ENCODE results near the gene CCDC142.

CCDC142 gene

DNA sequence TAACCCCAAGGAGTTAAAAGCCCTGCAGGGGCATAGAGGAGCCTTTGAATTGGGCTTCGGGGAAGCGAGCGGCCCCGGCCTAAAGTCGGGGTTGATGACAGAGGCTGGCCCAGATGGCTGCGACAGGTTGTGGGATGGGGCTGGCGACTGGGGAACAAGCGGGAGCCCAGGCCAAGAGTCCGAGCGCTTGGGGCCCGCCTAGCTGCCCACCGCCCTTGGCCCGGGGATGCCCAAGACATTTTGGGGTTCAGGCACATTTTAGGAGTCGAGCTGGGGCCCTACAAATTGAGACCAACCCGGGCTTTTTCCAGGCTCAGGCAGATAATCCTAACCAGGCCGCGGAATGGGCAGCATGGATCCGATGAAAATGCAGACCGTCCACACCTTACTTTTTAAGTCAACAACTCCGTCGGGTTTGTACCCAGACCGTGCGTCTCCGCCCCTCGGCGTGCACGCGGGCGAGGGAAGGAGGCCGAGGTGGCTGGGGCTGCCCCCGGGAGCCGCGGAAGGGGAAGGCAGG is 41.6 kb downstream of the CCDC142 start:
- Histone ChIP-seq H3K36me3 (no peaks in the 10 kb centered on the region), H3K9me3 (no peaks in the 10 kb centered on the region), H3K4me3 (ENCODE audit: low read depth, low read length) (no peak overlapping the region), H3K4me1 (peaks cover 3% of the 10 kb centered on the region; the same call in 1 of the 2 replicates), H3K27me3 (no peaks in the 10 kb centered on the region)
- TF ChIP-seq, protein P1, sequence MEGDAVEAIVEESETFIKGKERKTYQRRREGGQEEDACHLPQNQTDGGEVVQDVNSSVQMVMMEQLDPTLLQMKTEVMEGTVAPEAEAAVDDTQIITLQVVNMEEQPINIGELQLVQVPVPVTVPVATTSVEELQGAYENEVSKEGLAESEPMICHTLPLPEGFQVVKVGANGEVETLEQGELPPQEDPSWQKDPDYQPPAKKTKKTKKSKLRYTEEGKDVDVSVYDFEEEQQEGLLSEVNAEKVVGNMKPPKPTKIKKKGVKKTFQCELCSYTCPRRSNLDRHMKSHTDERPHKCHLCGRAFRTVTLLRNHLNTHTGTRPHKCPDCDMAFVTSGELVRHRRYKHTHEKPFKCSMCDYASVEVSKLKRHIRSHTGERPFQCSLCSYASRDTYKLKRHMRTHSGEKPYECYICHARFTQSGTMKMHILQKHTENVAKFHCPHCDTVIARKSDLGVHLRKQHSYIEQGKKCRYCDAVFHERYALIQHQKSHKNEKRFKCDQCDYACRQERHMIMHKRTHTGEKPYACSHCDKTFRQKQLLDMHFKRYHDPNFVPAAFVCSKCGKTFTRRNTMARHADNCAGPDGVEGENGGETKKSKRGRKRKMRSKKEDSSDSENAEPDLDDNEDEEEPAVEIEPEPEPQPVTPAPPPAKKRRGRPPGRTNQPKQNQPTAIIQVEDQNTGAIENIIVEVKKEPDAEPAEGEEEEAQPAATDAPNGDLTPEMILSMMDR (IDR thresholded peaks at IDR 0.05; ENCODE audit: low read depth, low read length), result no peak
- DNase-seq, result no peak

DNA sequence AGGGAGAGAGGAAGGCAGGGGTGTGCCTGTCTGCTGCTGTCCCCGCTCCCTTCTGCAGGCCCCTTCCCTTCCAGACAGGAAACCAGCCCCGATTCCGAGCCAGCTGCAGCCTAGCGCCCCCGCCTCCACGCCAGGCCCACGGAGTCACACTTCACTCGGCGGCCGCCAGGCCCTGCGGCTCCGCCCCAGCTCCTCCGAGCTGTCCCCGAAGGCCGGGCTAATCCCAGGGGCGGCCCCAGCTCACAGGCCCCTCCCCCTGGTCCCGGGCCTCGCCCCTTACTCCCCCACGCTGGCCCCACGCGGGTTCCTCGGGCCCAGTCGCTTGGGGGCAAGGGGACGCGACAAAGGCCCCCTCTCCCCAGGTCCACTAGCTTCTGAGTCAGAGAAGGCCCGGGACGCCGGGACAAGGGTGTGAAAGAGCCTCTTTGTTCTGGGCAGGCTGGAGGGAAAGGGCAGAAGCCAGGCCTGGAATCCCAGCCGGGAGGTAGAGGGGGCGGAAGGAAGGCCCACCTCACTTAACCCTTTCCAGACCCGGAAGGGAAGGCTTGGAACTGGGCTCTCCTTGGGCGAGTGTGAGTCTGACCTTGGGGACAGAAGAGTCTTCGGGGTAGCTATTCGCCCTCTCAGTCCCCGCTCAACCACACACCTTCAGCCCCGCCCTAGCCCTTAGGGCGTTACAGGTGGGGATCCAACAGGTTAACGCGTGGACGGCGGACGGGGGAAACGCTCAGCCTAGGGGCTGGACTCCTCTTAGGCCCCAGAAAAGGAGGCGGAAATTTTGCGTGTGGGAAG is 42.2 kb downstream of the CCDC142 start:
- H3K4me1 ChIP-seq, result peaks cover 3% of the 10 kb centered on the region; the same call in 1 of the 2 replicates
- no peaks in the 10 kb centered on the region for H3K36me3 ChIP-seq
- no peaks in the 10 kb centered on the region for H3K27me3 ChIP-seq
- peak overlapping the region; percentile 69 for H3K4me3 ChIP-seq (ENCODE audit: low read depth, low read length)
- DNase-seq, result peak; percentile 89
- no peaks in the 10 kb centered on the region for H3K9me3 ChIP-seq
- TF ChIP-seq, protein P1 (IDR thresholded peaks at IDR 0.05; ENCODE audit: low read depth, low read length), result no peak

DNA sequence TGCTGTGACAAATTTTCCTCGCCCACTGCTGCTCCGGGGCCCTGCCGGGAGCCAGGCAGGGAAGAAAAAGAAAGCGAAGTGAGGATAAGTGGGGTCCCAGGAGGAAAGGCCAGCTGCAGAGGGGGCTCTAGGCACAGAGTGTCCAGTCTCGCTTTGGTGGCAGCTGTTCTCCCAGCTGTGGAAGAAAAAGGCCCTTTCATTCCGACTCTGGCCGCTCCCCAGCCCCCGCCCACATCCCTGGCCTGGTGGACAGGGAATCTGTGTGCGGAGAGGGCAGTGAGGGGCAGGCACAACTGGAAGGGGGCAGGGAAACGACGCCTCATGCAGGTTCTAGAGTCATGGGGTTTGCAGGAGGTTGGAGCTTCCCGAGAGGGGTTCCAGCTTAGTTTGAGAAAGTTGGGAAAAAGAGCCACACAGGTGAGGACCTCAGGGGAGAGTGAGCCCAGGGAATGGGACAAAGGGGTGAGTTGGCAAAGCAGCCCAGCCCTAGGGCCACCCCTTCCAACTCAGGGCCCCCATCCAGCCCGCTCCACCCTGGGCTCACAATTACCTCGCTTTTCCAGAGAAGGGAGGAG is 42.9 kb downstream of the CCDC142 start:
- Histone ChIP-seq H3K4me3 (ENCODE audit: low read depth, low read length) (peak overlapping the region; percentile 69), H3K9me3 (no peaks in the 10 kb centered on the region), H3K27me3 (no peaks in the 10 kb centered on the region), H3K4me1 (peaks cover 3% of the 10 kb centered on the region; the same call in 1 of the 2 replicates), H3K36me3 (no peaks in the 10 kb centered on the region)
- DNase-seq, result peak; percentile 30
- TF ChIP-seq, protein P1 (IDR thresholded peaks at IDR 0.05; ENCODE audit: low read depth, low read length), result no peak

DNA sequence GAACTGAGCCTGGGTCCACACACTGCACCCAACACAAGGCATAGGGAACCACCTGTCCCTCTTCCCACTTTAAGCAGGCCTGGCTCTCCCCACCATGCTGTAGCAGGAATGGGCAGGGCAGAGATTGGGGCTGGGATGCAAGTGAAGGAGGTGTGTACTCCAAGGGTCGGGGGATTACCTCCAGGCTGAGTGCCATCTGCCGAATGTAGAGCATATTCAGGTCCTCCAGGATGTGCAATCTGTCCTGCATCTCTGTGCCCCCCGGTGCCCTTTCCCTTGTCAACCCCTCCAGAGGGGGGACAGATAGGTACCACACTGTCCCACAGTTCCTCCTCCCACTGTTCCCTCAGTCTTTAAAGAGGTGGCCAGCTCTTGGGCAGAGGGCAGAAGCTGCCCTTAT is 43.4 kb downstream of the CCDC142 start:
- H3K36me3 ChIP-seq, result no peaks in the 10 kb centered on the region
- no peaks in the 10 kb centered on the region for H3K9me3 ChIP-seq
- H3K27me3 ChIP-seq, result no peaks in the 10 kb centered on the region
- no peak for DNase-seq
- H3K4me3 ChIP-seq (ENCODE audit: low read depth, low read length), result peak overlapping the region; percentile 69
- TF ChIP-seq, protein P1 (IDR thresholded peaks at IDR 0.05; ENCODE audit: low read depth, low read length), result no peak
- H3K4me1 ChIP-seq, result peaks cover 3% of the 10 kb centered on the region; the same call in 1 of the 2 replicates

DNA sequence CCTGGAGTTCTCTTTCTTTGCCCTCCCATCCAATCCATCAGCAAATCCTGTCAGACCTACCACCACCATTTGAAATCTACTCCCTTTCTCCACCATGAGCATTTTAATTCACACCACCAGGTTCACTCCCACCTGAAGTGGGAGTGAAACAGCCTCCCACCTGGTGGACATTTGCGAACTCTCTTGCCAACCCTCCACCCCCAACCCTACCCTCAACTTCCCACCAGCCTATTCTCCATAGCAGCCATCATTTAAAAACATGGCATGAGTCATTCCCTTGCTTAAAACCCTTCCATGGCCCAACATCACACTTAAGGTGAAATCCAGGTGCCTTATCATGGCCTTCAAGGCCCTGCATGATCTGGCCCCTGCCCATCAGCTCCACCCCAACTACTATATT is 44.5 kb downstream of the CCDC142 start:
- Histone ChIP-seq H3K9me3 (no peaks in the 10 kb centered on the region), H3K4me1 (peaks cover 3% of the 10 kb centered on the region; the same call in 1 of the 2 replicates), H3K27me3 (no peaks in the 10 kb centered on the region), H3K36me3 (no peaks in the 10 kb centered on the region), H3K4me3 (ENCODE audit: low read depth, low read length) (no peak overlapping the region)
- TF ChIP-seq, protein P1 (IDR thresholded peaks at IDR 0.05; ENCODE audit: low read depth, low read length), result no peak
- DNase-seq, result no peak

Measured in BE2C (cell line).